Endothelial cell of umbilical vein (primary cell): ENCODE results near the gene FRMD4A. TPM values are rescaled to one million over a fixed set of nuclear protein-coding genes. Genes with fewer than 3 reads are reported as not detected.

Experiments
- BruUV-seq: library from RNA; stranded (reverse); fragments of 400-500 nt; replicated peaks from 2 replicates; lab custom pipeline; 2021; lab: Mats Ljungman, UMichigan
- CTCF ChIA-PET: fragments of 300-600, 350-600 bp; sonication (Branson Sonifier 250); formaldehyde crosslinking; loops from one replicate; lab custom pipeline; 2021; ENCODE audit warnings: antibody characterized with exemption, inconsistent platforms; lab: Charles Lee
- POLR2A ChIA-PET: fragments of 300-600, 350-600 bp; sonication (Branson Sonifier 250); formaldehyde crosslinking; loops from one replicate; lab custom pipeline; 2021; ENCODE audit warnings: antibody characterized with exemption, inconsistent platforms; lab: Charles Lee
- DNase-seq: peaks from one replicate; pipeline ENCODE4 v3.0.0-alpha.2; 2011; ENCODE audit warnings: low read depth, low spot score
- FAIRE-seq: peaks from 2 replicates; lab custom pipeline; 2011; peaks lifted over from hg19 to GRCh38; lab: Jason Lieb, UNC
- H2AFZ ChIP-seq: 2 replicates; pipeline ENCODE4 v1.6.0; 2012; ENCODE audit warnings: low read depth, low read length, control low read depth, inconsistent platforms
- H3K27ac ChIP-seq: 2 replicates; pipeline ENCODE4 v1.5.1; 2011; ENCODE audit warnings: low read depth, mild to moderate bottlenecking, control low read depth, low read length, moderate library complexity; ENCODE audit not compliant: insufficient read depth
- H3K27me3 ChIP-seq, 2 experiments: 2 replicates each; pipeline versions ENCODE4 v1.6.0 to v1.6.1; 2011; ENCODE audit warnings: low read length in 2 of 2, mixed read lengths in 1 of 2; ENCODE audit not compliant: control insufficient read depth in 2 of 2, insufficient read depth in 2 of 2
- H3K36me3 ChIP-seq, 2 experiments: 2 replicates in 1 of 2; 3 replicates in 1 of 2; pipeline ENCODE4 v1.5.1; 2011; ENCODE audit warnings: low read length in 2 of 2, mild to moderate bottlenecking in 1 of 2, moderate library complexity in 1 of 2; ENCODE audit not compliant: control insufficient read depth in 2 of 2, insufficient read depth in 2 of 2; ENCODE audit errors: extremely low read depth in 1 of 2
- H3K4me1 ChIP-seq: 3 replicates; pipeline ENCODE4 v1.5.1; 2011; ENCODE audit warnings: mild to moderate bottlenecking, low read length; ENCODE audit not compliant: control insufficient read depth, insufficient read depth; ENCODE audit errors: extremely low read depth
- H3K4me2 ChIP-seq: 2 replicates; pipeline ENCODE4 v1.6.1; 2011; ENCODE audit warnings: low read length, control low read depth, mixed read lengths; ENCODE audit not compliant: insufficient read depth
- H3K4me3 ChIP-seq, 3 experiments: fragments of 200-600 bp in 1 of 3; sonication (generic), shearing (Covaris generic) in 1 of 3; replicated peaks in 1 of 3; 2 replicates each; pipeline ENCODE4 v1.5.1; 2011 to 2016; ENCODE audit warnings: control low read depth in 3 of 3, low read length in 3 of 3, mild to moderate bottlenecking in 2 of 3, inconsistent platforms in 1 of 3, low read depth in 1 of 3, moderate library complexity in 1 of 3; ENCODE audit not compliant: insufficient read depth in 1 of 3
- H3K79me2 ChIP-seq: 2 replicates; pipeline ENCODE4 v1.6.0; 2012; ENCODE audit warnings: low read length, inconsistent platforms; ENCODE audit not compliant: control insufficient read depth, insufficient read depth
- H3K9ac ChIP-seq: replicated peaks from 2 replicates; pipeline ENCODE3; 2011; ENCODE audit warnings: low read length, control low read depth; ENCODE audit not compliant: insufficient read depth; ENCODE audit errors: extremely low read depth
- H3K9me1 ChIP-seq: replicated peaks from 3 replicates; pipeline ENCODE4 v1.6.0; 2011; ENCODE audit warnings: mild to moderate bottlenecking, low read length; ENCODE audit not compliant: control insufficient read depth, insufficient read depth; ENCODE audit errors: extremely low read depth
- H3K9me3 ChIP-seq: replicated peaks from 2 replicates; pipeline ENCODE4 v1.5.1; 2012; ENCODE audit warnings: low read length, inconsistent platforms; ENCODE audit not compliant: control insufficient read depth, insufficient read depth
- H4K20me1 ChIP-seq: replicated peaks from 2 replicates; pipeline ENCODE3; 2011; ENCODE audit warnings: mild to moderate bottlenecking, low read length; ENCODE audit not compliant: control insufficient read depth, insufficient read depth; ENCODE audit errors: extremely low read depth
- CTCF ChIP-seq, 2 donors: IDR thresholded peaks; 1 replicate in 1 of 2; 2 replicates in 1 of 2; pipeline ENCODE4 v1.5.1; 2011; ENCODE audit warnings: low read length in 2 of 2, mild to moderate bottlenecking in 2 of 2, moderate library complexity in 2 of 2, control low read depth in 1 of 2, inconsistent platforms in 1 of 2, low read depth in 1 of 2; ENCODE audit not compliant: insufficient read depth in 1 of 2; ENCODE audit errors: extremely low read depth in 1 of 2
- EZH2 ChIP-seq: IDR thresholded peaks from 2 replicates; pipeline ENCODE4 v1.6.1; 2012; ENCODE audit warnings: borderline replicate concordance, low read depth, mild to moderate bottlenecking, moderate library complexity, low read length, inconsistent platforms; ENCODE audit not compliant: severe bottlenecking
- FOS ChIP-seq: IDR thresholded peaks from 2 replicates; pipeline ENCODE4 v1.6.1; 2011; ENCODE audit warnings: mild to moderate bottlenecking, low read length, moderate library complexity, borderline replicate concordance; ENCODE audit not compliant: insufficient read depth
- GATA2 ChIP-seq: IDR thresholded peaks from 2 replicates; pipeline ENCODE4 v1.7.0; 2011; ENCODE audit warnings: low read depth, mild to moderate bottlenecking, moderate library complexity, mixed read lengths, low read length; ENCODE audit not compliant: insufficient read length, insufficient read depth
- JUN ChIP-seq: IDR thresholded peaks from 2 replicates; pipeline ENCODE4 v1.6.1; 2011; ENCODE audit warnings: borderline replicate concordance, low read depth; ENCODE audit not compliant: insufficient read length, insufficient read depth
- MYC ChIP-seq: IDR thresholded peaks from one replicate; pipeline ENCODE4 v1.6.1; 2011; ENCODE audit warnings: mild to moderate bottlenecking, low read depth, low read length
- POLR2A ChIP-seq: IDR thresholded peaks from 2 replicates; pipeline ENCODE4 v1.6.1; 2012; ENCODE audit warnings: low read depth, mild to moderate bottlenecking, control low read depth, low read length
- POLR2AphosphoS5 ChIP-seq: IDR thresholded peaks from 2 replicates; pipeline ENCODE4 v1.6.1; 2012; ENCODE audit warnings: low read depth, mild to moderate bottlenecking, control low read depth, low read length, moderate library complexity; ENCODE audit not compliant: insufficient read depth
- dilution Hi-C: fragments of 300-500 bp; cut with MboI; formaldehyde crosslinking; loops from one replicate; pipeline ENCODE4 v1.15.0; 2019; ENCODE audit warnings: low sequenced_read_pairs; ENCODE audit not compliant: extremely low pct_ligation_motif_present
- intact Hi-C: fragments of 100-400 bp; cut with micrococcal nuclease; formaldehyde crosslinking; loops from one replicate; pipeline ENCODE4 v1.10.0; 2022
- polyA plus RNA-seq, 4 experiments: library from polyadenylated mRNA; depleted of rRNA in 3 of 4; stranded (reverse) in 3 of 4; unstranded in 1 of 4; fragments of >200 nt; gene quantifications; 2 replicates each; pipeline versions ENCODE4 v1.2.1 to v1.2.3, GENCODE V29; 2011 to 2012; ENCODE audit warnings: missing spikeins in 1 of 4
- total RNA-seq: library from RNA; stranded (reverse); gene quantifications from 2 replicates; pipeline ENCODE4 v1.2.3, GENCODE V29; 2021
- TF ChIP-seq, protein P1 (sequence below): IDR thresholded peaks from 2 replicates; pipeline ENCODE4 v1.6.1; 2011; ENCODE audit not compliant: insufficient read depth, insufficient read length

The FRMD4A gene
- total and polyA plus RNA-seq, 2 donors (not counting 3 experiments of a cell fraction or from before 2014, with no cell fraction given): 123 to 148 TPM

- BruUV-seq: no TSS peak
- Histone ChIP-seq H2AFZ (no peak overlapping the region), H3K9me3 (no peaks in the 10 kb centered on the region), H3K27ac (no peak overlapping the region), H3K27me3 (no peaks in the 10 kb centered on the region), H3K4me2 (no peak overlapping the region), H3K79me2 (peaks cover 83% of the 10 kb centered on the region), H3K9ac (no peak overlapping the region), H4K20me1 (no peaks in the 10 kb centered on the region), H3K9me1 (no peaks in the 10 kb centered on the region), H3K4me1 (peaks cover 23% of the 10 kb centered on the region), H3K4me3 (no peak overlapping the region), H3K36me3 (peaks cover 0 to 12% of the 10 kb centered on the region in 2 experiments)
- dilution Hi-C loops (no loop called here), intact Hi-C loops (no loop called here)
- FAIRE-seq (no peak), DNase-seq (no peak)
- TF ChIP-seq EZH2 (no peak), POLR2AphosphoS5 (no peak)
- TF ChIP-seq, protein P1, sequence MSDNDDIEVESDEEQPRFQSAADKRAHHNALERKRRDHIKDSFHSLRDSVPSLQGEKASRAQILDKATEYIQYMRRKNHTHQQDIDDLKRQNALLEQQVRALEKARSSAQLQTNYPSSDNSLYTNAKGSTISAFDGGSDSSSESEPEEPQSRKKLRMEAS: no peak
- ChIA-PET CTCF (interaction anchor here (0.5 to 1.5 kb wide), 3 partner anchors 12 to 158 kb away, joined by 3 to 5 read pairs (median 4); no protein-coding TSS in a partner anchor), POLR2A (no interaction called here)
These were observed 559.8 kb downstream of the FRMD4A start for GRCh38 chr10:13770760-13771493.

- Histone ChIP-seq H3K4me2 (no peak overlapping the region), H4K20me1 (no peaks in the 10 kb centered on the region), H3K4me3 (no peak overlapping the region), H3K4me1 (peaks cover 14% of the 10 kb centered on the region), H3K79me2 (peaks cover 82% of the 10 kb centered on the region), H2AFZ (no peak overlapping the region), H3K27ac (no peak overlapping the region), H3K36me3 (peaks cover 0 to 15% of the 10 kb centered on the region in 2 experiments), H3K9ac (no peak overlapping the region), H3K27me3 (no peaks in the 10 kb centered on the region), H3K9me1 (no peaks in the 10 kb centered on the region), H3K9me3 (no peaks in the 10 kb centered on the region)
- POLR2A ChIA-PET: no interaction called here
- no TSS peak for BruUV-seq
- dilution Hi-C loops: no loop called here
- intact Hi-C loops: no loop called here
- DNase-seq (no peak), FAIRE-seq (no peak)
- TF ChIP-seq, protein P1: no peak
- no peak for TF ChIP-seq JUN
- TF ChIP-seq POLR2A: no peak
- TF ChIP-seq FOS: no peak
- no peak for TF ChIP-seq MYC
- no peak for TF ChIP-seq EZH2
- no peak for TF ChIP-seq CTCF (IDR thresholded peaks at IDR 0.05; ENCODE audit: extremely low read depth in 1 of 2, insufficient read depth in 1 of 2, low read depth in 1 of 2, low read length in 2 of 2)
- no peak for TF ChIP-seq POLR2AphosphoS5
- no peak for TF ChIP-seq GATA2
- CTCF ChIA-PET: interaction anchor here (0.5 kb wide), 1 partner anchor 157 kb away, joined by 4 read pairs; no protein-coding TSS in a partner anchor
These were observed 560.8 kb downstream of the FRMD4A start for GRCh38 chr10:13769946-13770345.
